OCI-LY3 (cell line): ENCODE data around the gene LENG9.

ENCODE experiments used
- CTCF ChIP-seq: fragments of 200-600, 300-600 bp; sonication (generic); IDR thresholded peaks from 2 replicates; pipeline ENCODE4 v1.5.1; 2014; ENCODE audit warnings: antibody characterized with exemption, low read length, low read depth
- EZH2phosphoT487 ChIP-seq: fragments of 200-600 bp; shearing (Covaris generic); IDR thresholded peaks from 2 replicates; pipeline ENCODE4 v1.6.1; 2018; ENCODE audit warnings: antibody characterized with exemption, mixed run types, low read depth

- TF ChIP-seq CTCF: no peak
- TF ChIP-seq EZH2phosphoT487: no peak
These were observed 14.5 kb downstream of the LENG9 start, which contains the start of gene LENG8 for GRCh38 chr19:54448774-54449700.
